ENCODE measurements around the gene ZNF195. TPM values are rescaled to one million over a fixed set of nuclear protein-coding genes. Genes with fewer than 3 reads are reported as not detected.

Gene ZNF195
- total RNA-seq, 1 experiment from 2014 or later, result 116 TPM

DNA sequence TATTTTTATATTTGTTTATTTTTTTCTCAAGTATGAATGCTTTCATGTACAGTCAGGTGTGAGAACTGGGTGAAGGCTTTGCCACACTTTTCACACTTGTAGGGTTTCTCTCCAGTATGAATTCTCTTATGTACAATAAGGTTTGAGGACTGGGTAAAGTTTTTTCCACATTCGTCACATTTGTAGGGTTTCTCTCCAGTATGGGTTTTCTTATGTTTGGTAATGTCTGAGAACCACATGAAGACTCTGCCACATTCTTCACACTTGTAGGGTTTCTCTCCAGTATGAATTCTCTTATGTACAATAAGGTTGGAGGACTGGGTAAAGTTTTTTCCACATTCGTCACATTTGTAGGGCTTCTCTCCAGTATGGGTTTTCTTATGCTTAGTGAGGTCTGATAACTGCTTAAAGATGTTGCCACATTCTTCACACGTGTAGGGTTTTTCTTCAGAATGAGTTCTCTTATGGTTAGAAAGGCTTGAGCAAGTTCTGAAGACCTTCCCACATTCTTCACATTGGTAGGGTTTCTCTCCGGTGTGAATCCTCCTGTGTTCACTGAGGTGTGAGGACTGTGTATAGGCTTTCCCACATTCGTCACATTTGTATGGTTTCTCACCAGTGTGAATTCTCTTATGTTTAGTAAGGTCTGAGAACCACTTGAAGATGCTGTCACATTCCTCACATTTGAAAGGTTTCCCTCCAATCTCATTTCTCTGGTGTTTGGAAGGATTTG is 19.7 kb downstream of the ZNF195 start:
- H3K23ac ChIP-seq (ENCODE audit: insufficient read length, low read depth, low read length), result no peak overlapping the region
- no peak overlapping the region for H3K56ac ChIP-seq (ENCODE audit: insufficient read length, low read depth, low read length)
- peaks cover 78 to 81% of the 10 kb centered on the region in 2 experiments for H3K9me3 Mint-ChIP-seq
- H3T11ph ChIP-seq (ENCODE audit: low read length), result no peak overlapping the region
- H3K79me1 ChIP-seq (ENCODE audit: insufficient read depth, low read depth, low read length, poor library complexity, severe bottlenecking), result peaks cover 2% of the 10 kb centered on the region
- WGBS (ENCODE audit: extremely low coverage, insufficient read length, low lambda C conversion rate), result no CpG with 5 or more reads among the region's 5 CpGs
- H3K9me3 ChIP-seq (ENCODE audit: control insufficient read depth, low read depth, low read length), result peaks cover 70% of the 10 kb centered on the region
- H3K27ac Mint-ChIP-seq, result no peak overlapping the region
- no peaks in the 10 kb centered on the region; the same call in 1 of the 2 replicates for H3K79me2 ChIP-seq (ENCODE audit: insufficient read depth, low read length)
- H4K8ac ChIP-seq (replicated peaks; ENCODE audit: insufficient read length, low read depth, low read length), result no peak overlapping the region
- no peaks in the 10 kb centered on the region for H4K20me1 ChIP-seq (ENCODE audit: control insufficient read depth, insufficient read depth, insufficient read length)
- no peak overlapping the region for H3K9ac ChIP-seq (ENCODE audit: extremely low read depth, insufficient read length, low read length)
- no peak overlapping the region for H2AFZ ChIP-seq (ENCODE audit: low read length)
- no peak overlapping the region for H3K27ac ChIP-seq (ENCODE audit: insufficient read length, low read depth, low read length)
- no peak overlapping the region for H2BK20ac ChIP-seq (ENCODE audit: low read depth, low read length, poor library complexity, severe bottlenecking)
- H4K5ac ChIP-seq (ENCODE audit: insufficient read length, low read depth, low read length), result no peak overlapping the region
- H3K4me3 Mint-ChIP-seq, result no peak overlapping the region
- TF ChIP-seq, protein P1, sequence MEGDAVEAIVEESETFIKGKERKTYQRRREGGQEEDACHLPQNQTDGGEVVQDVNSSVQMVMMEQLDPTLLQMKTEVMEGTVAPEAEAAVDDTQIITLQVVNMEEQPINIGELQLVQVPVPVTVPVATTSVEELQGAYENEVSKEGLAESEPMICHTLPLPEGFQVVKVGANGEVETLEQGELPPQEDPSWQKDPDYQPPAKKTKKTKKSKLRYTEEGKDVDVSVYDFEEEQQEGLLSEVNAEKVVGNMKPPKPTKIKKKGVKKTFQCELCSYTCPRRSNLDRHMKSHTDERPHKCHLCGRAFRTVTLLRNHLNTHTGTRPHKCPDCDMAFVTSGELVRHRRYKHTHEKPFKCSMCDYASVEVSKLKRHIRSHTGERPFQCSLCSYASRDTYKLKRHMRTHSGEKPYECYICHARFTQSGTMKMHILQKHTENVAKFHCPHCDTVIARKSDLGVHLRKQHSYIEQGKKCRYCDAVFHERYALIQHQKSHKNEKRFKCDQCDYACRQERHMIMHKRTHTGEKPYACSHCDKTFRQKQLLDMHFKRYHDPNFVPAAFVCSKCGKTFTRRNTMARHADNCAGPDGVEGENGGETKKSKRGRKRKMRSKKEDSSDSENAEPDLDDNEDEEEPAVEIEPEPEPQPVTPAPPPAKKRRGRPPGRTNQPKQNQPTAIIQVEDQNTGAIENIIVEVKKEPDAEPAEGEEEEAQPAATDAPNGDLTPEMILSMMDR (conservative IDR thresholded peaks at IDR 0.05), result no peak
- no peak overlapping the region for H2BK15ac ChIP-seq (ENCODE audit: low read depth, low read length)
- H3K23me2 ChIP-seq (ENCODE audit: insufficient read length, low read depth, low read length, poor library complexity, severe bottlenecking), result no peaks in the 10 kb centered on the region
- H3K27me3 ChIP-seq (ENCODE audit: insufficient read depth, low read length), result no peaks in the 10 kb centered on the region
- no peaks in the 10 kb centered on the region for H3K4me1 Mint-ChIP-seq
- H3K14ac ChIP-seq (ENCODE audit: insufficient read depth, low read length), result no peak overlapping the region
- H3K27me3 Mint-ChIP-seq (ENCODE audit: low read depth), result peaks cover 19% of the 10 kb centered on the region
- DNase-seq, result no peak
- peaks cover 80 to 83% (median 82%) of the 10 kb centered on the region in 3 experiments for H3K36me3 Mint-ChIP-seq (ENCODE audit: insufficient read depth in 1 of 3, low read depth in 3 of 3)
- no peak overlapping the region for H2BK12ac ChIP-seq (ENCODE audit: insufficient read length, low read depth, low read length)
- no peak overlapping the region for H2BK120ac ChIP-seq (ENCODE audit: low read depth, low read length, poor library complexity, severe bottlenecking)
- H3K4me2 ChIP-seq (ENCODE audit: insufficient read depth, insufficient read length, low read length), result no peak overlapping the region
- no peak overlapping the region for H2BK5ac ChIP-seq (ENCODE audit: insufficient read length, low read length)
- no peak overlapping the region for H3K4ac ChIP-seq (ENCODE audit: low read depth, low read length)
- no peaks in the 10 kb centered on the region for H3K4me1 ChIP-seq (ENCODE audit: insufficient read depth, low read length)
- H4K91ac ChIP-seq (ENCODE audit: insufficient read length, low read depth, low read length), result no peak overlapping the region
- H3K18ac ChIP-seq (ENCODE audit: insufficient read length, low read depth, low read length), result no peak overlapping the region
- H2AK5ac ChIP-seq (ENCODE audit: insufficient read length, low read length), result no peak overlapping the region

All from H9 (cell line).